Measurements from ENCODE around the gene BTBD9.
A peak's percentile ranks its signal among the peaks of the same experiment; 100 is the strongest.

Gene BTBD9

DNA sequence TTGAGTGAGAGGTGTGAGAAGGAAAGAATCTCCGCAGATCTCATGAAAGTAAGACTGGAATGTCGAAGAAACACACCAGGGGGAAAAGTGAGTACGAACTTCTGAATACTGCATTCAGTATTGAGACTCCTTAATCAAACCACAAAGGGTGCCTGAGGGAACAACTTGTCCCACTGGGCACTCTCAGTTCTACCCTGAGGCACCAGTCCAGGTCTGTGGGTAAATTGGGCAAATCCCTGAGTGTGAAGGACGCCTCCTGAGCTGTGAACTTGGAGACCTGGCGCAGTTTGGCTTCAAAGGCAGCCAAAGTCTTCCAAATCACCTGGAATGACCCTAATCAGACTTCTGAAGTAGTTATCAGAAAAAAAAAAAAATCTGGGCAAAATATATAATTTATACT lies 329.7 kb downstream of the BTBD9 start:
- no peak overlapping the region for H3K4ac ChIP-seq (ENCODE audit: low read depth in 1 of 2, low read length in 2 of 2)
- no peaks in the 10 kb centered on the region for H3K4me1 ChIP-seq (ENCODE audit: control insufficient read depth, insufficient read depth, low read depth, low read length)
- H2AK5ac ChIP-seq (ENCODE audit: low read length, severe bottlenecking), result no peak overlapping the region
- H2BK15ac ChIP-seq (ENCODE audit: low read depth, poor library complexity, severe bottlenecking), result no peak overlapping the region
- no peaks in the 10 kb centered on the region for H3K79me1 ChIP-seq (replicated peaks; ENCODE audit: low read length, poor library complexity, severe bottlenecking)
- H2AFZ ChIP-seq (ENCODE audit: low read depth, low read length), result no peak overlapping the region
- no peaks in the 10 kb centered on the region for H3K36me3 ChIP-seq (ENCODE audit: control insufficient read depth in 1 of 2, insufficient read depth in 2 of 2, low read depth in 1 of 2, low read length in 2 of 2)
- no peak overlapping the region for H3K27ac ChIP-seq (ENCODE audit: low read length, poor library complexity, severe bottlenecking)
- no peak overlapping the region for H3K9ac ChIP-seq (ENCODE audit: low read length)
- H3K4me3 ChIP-seq (ENCODE audit: insufficient read depth in 1 of 2, low read depth in 1 of 2, low read length in 2 of 2), result no peak overlapping the region
- DNase-seq, result no peak
- 88% methylated on average over 4 of the region's 5 CpGs for WGBS
- H3K14ac ChIP-seq (ENCODE audit: low read length in 2 of 2), result no peak overlapping the region
- H3K27me3 ChIP-seq (ENCODE audit: control insufficient read depth in 1 of 2, insufficient read depth in 1 of 2, low read length in 2 of 2), result no peaks in the 10 kb centered on the region
- H3K9me3 ChIP-seq (ENCODE audit: control insufficient read depth, low read length), result no peaks in the 10 kb centered on the region
- no peak overlapping the region for H2BK5ac ChIP-seq (ENCODE audit: low read depth, low read length, poor library complexity, severe bottlenecking)
- H2BK120ac ChIP-seq (ENCODE audit: low read depth, low read length), result no peak overlapping the region
- H4K8ac ChIP-seq (ENCODE audit: low read length), result no peak overlapping the region
- H4K91ac ChIP-seq (ENCODE audit: low read length), result no peak overlapping the region
- H3K23ac ChIP-seq (ENCODE audit: low read length in 2 of 2), result no peak overlapping the region
- H3K18ac ChIP-seq (ENCODE audit: low read depth in 1 of 2, low read length in 2 of 2), result peak overlapping the region in 1 of 2 experiments; percentile 24
- H3K4me2 ChIP-seq (ENCODE audit: low read length, poor library complexity, severe bottlenecking), result no peak overlapping the region
- H2BK12ac ChIP-seq (ENCODE audit: low read length in 2 of 2), result no peak overlapping the region

GRCh38 chr6:38307740-38308139 lies 332.0 kb downstream of the BTBD9 start:
- Histone ChIP-seq H4K8ac (ENCODE audit: low read length) (no peak overlapping the region), H3K4me2 (ENCODE audit: low read length, poor library complexity, severe bottlenecking) (no peak overlapping the region), H3K9me3 (ENCODE audit: control insufficient read depth, low read length) (no peaks in the 10 kb centered on the region), H2BK120ac (ENCODE audit: low read depth, low read length) (no peak overlapping the region), H3K9ac (ENCODE audit: low read length) (no peak overlapping the region), H3K18ac (ENCODE audit: low read depth in 1 of 2, low read length in 2 of 2) (no peak overlapping the region), H3K36me3 (ENCODE audit: control insufficient read depth in 1 of 2, insufficient read depth in 2 of 2, low read depth in 1 of 2, low read length in 2 of 2) (no peaks in the 10 kb centered on the region), H2BK15ac (ENCODE audit: low read depth, poor library complexity, severe bottlenecking) (no peak overlapping the region), H2BK12ac (ENCODE audit: low read length in 2 of 2) (no peak overlapping the region), H3K4me1 (ENCODE audit: control insufficient read depth, insufficient read depth, low read depth, low read length) (no peaks in the 10 kb centered on the region), H3K79me1 (replicated peaks; ENCODE audit: low read length, poor library complexity, severe bottlenecking) (no peaks in the 10 kb centered on the region), H3K27me3 (ENCODE audit: control insufficient read depth in 1 of 2, insufficient read depth in 1 of 2, low read length in 2 of 2) (no peaks in the 10 kb centered on the region), H2BK5ac (ENCODE audit: low read depth, low read length, poor library complexity, severe bottlenecking) (no peak overlapping the region), H3K4me3 (ENCODE audit: insufficient read depth in 1 of 2, low read depth in 1 of 2, low read length in 2 of 2) (no peak overlapping the region), H3K23ac (ENCODE audit: low read length in 2 of 2) (no peak overlapping the region), H2AFZ (ENCODE audit: low read depth, low read length) (no peak overlapping the region), H3K4ac (ENCODE audit: low read depth in 1 of 2, low read length in 2 of 2) (no peak overlapping the region), H3K27ac (ENCODE audit: low read length, poor library complexity, severe bottlenecking) (no peak overlapping the region), H3K14ac (ENCODE audit: low read length in 2 of 2) (no peak overlapping the region), H4K91ac (ENCODE audit: low read length) (no peak overlapping the region), H2AK5ac (ENCODE audit: low read length, severe bottlenecking) (no peak overlapping the region)
- DNase-seq, result peak; percentile 52

DNA sequence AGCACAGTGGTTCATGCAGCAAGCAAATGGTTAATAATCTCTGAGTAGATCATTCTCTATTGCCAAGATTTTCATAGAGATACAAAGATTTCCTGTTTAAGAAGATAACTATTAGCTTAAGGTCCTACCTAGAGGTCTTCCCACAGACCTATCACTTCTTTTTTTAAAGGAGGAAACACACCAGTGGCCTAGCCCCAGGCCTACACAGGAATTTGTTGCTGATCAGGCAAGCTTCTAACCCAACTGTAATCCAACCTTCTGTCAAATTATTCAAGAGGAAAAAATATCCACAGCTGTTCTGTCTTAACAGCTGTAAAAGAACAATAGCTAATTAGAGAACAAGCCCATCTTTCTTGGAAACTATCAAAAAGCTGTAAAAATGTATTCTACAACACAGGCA lies 332.8 kb downstream of the BTBD9 start:
- Histone ChIP-seq H3K9ac (ENCODE audit: low read length) (no peak overlapping the region), H3K23ac (ENCODE audit: low read length in 2 of 2) (no peak overlapping the region), H2AFZ (ENCODE audit: low read depth, low read length) (no peak overlapping the region), H3K18ac (ENCODE audit: low read depth in 1 of 2, low read length in 2 of 2) (no peak overlapping the region), H3K27ac (ENCODE audit: low read length, poor library complexity, severe bottlenecking) (no peak overlapping the region), H2BK5ac (ENCODE audit: low read depth, low read length, poor library complexity, severe bottlenecking) (no peak overlapping the region), H3K4ac (ENCODE audit: low read depth in 1 of 2, low read length in 2 of 2) (no peak overlapping the region), H3K27me3 (ENCODE audit: control insufficient read depth in 1 of 2, insufficient read depth in 1 of 2, low read length in 2 of 2) (no peaks in the 10 kb centered on the region), H2AK5ac (ENCODE audit: low read length, severe bottlenecking) (no peak overlapping the region), H3K9me3 (ENCODE audit: control insufficient read depth, low read length) (no peaks in the 10 kb centered on the region), H4K8ac (ENCODE audit: low read length) (no peak overlapping the region), H3K4me1 (ENCODE audit: control insufficient read depth, insufficient read depth, low read depth, low read length) (no peaks in the 10 kb centered on the region), H3K14ac (ENCODE audit: low read length in 2 of 2) (no peak overlapping the region), H4K91ac (ENCODE audit: low read length) (no peak overlapping the region), H3K4me2 (ENCODE audit: low read length, poor library complexity, severe bottlenecking) (no peak overlapping the region), H3K4me3 (ENCODE audit: insufficient read depth in 1 of 2, low read depth in 1 of 2, low read length in 2 of 2) (no peak overlapping the region), H3K36me3 (ENCODE audit: control insufficient read depth in 1 of 2, insufficient read depth in 2 of 2, low read depth in 1 of 2, low read length in 2 of 2) (no peaks in the 10 kb centered on the region), H2BK12ac (ENCODE audit: low read length in 2 of 2) (no peak overlapping the region), H2BK120ac (ENCODE audit: low read depth, low read length) (no peak overlapping the region), H2BK15ac (ENCODE audit: low read depth, poor library complexity, severe bottlenecking) (no peak overlapping the region), H3K79me1 (replicated peaks; ENCODE audit: low read length, poor library complexity, severe bottlenecking) (no peaks in the 10 kb centered on the region)
- no peak for DNase-seq

DNA sequence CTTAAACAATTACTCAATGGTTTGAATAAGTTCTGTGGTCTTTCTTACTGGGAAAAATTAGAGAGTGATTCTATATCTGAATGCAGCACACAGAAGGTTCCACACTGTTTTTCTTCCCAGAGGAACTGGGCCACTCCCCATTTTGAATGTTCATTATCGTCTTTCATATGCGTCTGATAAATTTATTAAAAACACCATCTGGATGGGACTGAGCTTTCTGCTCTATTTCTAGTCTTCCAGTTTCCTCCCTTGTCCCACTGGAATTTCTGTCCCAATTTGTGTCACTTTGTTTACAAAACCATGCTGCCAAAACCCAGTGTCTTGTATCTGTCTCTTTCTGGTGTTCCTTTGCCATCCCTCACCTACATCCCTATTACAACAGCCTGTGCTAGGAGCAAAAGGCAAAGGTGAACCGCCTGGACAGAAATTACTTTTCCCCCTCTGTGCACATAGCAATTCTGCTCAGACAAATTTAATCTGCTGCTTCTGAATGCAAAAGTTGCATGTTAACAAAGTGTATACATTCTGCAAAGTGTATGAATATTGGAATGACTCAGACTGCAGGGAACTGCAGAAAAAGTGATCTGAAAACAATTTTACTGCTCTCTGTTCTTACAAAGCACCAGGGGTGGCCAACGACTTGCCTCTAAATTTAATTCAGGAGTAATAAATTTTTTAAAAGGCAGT lies 333.6 kb downstream of the BTBD9 start:
- DNase-seq, result no peak
- Histone ChIP-seq H3K4me2 (ENCODE audit: low read length, poor library complexity, severe bottlenecking) (no peak overlapping the region), H2BK15ac (ENCODE audit: low read depth, poor library complexity, severe bottlenecking) (no peak overlapping the region), H4K91ac (ENCODE audit: low read length) (no peak overlapping the region), H3K9me3 (ENCODE audit: control insufficient read depth, low read length) (no peaks in the 10 kb centered on the region), H3K4ac (ENCODE audit: low read depth in 1 of 2, low read length in 2 of 2) (peak overlapping the region in 1 of 2 experiments; percentile 51), H3K4me3 (ENCODE audit: insufficient read depth in 1 of 2, low read depth in 1 of 2, low read length in 2 of 2) (no peak overlapping the region), H3K23ac (ENCODE audit: low read length in 2 of 2) (no peak overlapping the region), H3K27ac (ENCODE audit: low read length, poor library complexity, severe bottlenecking) (no peak overlapping the region), H2AK5ac (ENCODE audit: low read length, severe bottlenecking) (no peak overlapping the region), H3K79me1 (replicated peaks; ENCODE audit: low read length, poor library complexity, severe bottlenecking) (no peaks in the 10 kb centered on the region), H3K9ac (ENCODE audit: low read length) (no peak overlapping the region), H2BK5ac (ENCODE audit: low read depth, low read length, poor library complexity, severe bottlenecking) (no peak overlapping the region), H3K4me1 (ENCODE audit: control insufficient read depth, insufficient read depth, low read depth, low read length) (no peaks in the 10 kb centered on the region), H3K27me3 (ENCODE audit: control insufficient read depth in 1 of 2, insufficient read depth in 1 of 2, low read length in 2 of 2) (no peaks in the 10 kb centered on the region), H3K18ac (ENCODE audit: low read depth in 1 of 2, low read length in 2 of 2) (no peak overlapping the region), H2BK120ac (ENCODE audit: low read depth, low read length) (no peak overlapping the region), H4K8ac (ENCODE audit: low read length) (no peak overlapping the region), H2AFZ (ENCODE audit: low read depth, low read length) (no peak overlapping the region), H2BK12ac (ENCODE audit: low read length in 2 of 2) (no peak overlapping the region), H3K36me3 (ENCODE audit: control insufficient read depth in 1 of 2, insufficient read depth in 2 of 2, low read depth in 1 of 2, low read length in 2 of 2) (no peaks in the 10 kb centered on the region), H3K14ac (ENCODE audit: low read length in 2 of 2) (no peak overlapping the region)
- 95% methylated on average over 3 of the region's 4 CpGs for WGBS

All from mesenchymal stem cell (in vitro differentiated cells and primary cell).